ENCODE data around the gene PERP. TPM values are rescaled to one million over a fixed set of nuclear protein-coding genes. Genes with fewer than 3 reads are reported as not detected.
"Not testable (repeated sequence)": the region's sequence is repeated elsewhere in the genome, so short reads cannot be mapped to it uniquely, and the experiment has no call there.

PERP gene
- total RNA-seq, 1 experiment from 2014 or later, result 9.1 TPM

DNA sequence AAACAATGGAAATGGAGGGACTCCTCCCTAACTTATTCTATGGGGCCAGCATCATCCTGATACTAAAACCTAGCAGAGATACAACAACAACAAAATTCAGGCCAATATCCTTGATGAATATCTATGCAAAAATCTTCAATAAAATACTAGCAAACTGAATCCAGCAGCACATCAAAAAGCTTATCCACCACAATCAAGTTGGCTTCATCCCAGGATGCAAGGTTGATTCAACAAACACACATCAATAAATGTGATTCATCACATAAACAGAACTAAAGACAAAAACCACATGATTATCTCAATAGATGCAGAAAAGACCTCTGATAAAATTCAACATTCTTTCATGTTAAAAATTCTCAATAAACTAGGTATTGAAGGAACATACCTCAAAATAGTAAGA lies 27.7 kb downstream of the PERP start:
- DNase-seq (ENCODE audit: low spot score); in situ Hi-C loops (cut with HindIII; ENCODE audit: low sequenced_read_pairs): not testable (repeated sequence)

DNA sequence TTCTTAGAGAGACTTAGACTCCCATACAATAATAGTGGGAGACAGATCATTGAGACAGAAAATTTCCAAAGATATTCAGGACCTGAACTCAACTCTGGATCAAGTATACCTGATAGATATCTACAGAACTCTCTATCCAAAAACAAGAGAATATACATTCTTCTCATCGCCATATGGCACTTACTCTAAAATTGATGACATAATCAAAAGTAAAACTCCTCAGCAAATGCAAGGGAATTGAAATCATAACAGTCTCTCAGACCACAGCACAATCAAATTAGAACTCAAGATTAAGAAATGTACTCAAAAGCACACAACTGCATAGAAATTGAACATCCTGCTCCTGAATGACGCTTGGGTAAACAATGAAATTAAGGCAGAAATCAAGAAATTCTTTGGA lies 28.7 kb downstream of the PERP start:
- no peak for DNase-seq (ENCODE audit: low spot score)
- in situ Hi-C loops (cut with HindIII; ENCODE audit: low sequenced_read_pairs), result no loop called here

DNA sequence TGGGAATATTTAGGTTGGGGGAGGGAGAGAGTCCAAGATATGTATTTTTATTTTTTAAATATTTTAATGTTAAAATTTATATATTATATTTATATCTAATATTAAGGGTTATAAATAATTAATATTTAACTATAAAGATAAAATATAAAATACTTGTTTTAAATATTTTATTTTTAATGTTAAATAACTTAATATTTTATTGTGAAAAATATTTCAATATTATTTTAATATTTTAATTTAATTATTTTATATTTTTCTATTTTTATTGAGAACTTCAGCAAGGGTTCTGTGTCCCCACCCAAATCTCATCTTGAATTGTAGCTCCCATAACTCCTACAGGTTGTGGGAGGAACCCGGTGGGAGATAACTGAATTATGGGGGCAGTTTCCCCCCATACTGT lies 34.0 kb downstream of the PERP start:
- no peak for DNase-seq (ENCODE audit: low spot score)

DNA sequence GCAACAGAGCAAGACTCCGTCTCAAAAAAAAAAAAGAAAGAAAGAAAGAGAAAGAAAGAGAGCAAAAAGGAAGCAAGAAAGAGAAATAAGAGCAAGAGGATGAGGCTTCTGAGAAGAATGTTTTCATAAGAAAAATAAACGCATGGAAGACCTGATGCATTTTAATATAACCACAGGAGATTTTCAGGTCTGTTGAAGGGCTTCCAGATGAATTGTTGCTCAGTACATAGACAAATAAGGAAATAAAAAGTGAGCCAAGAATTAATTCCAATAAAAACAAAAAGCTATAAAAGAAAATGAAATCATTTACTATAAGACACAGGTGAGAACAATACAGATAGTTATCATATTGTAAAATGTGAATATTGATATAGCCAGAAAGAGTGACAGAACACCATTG lies 43.5 kb downstream of the PERP start:
- in situ Hi-C loops (cut with HindIII; ENCODE audit: low sequenced_read_pairs), result no loop called here
- DNase-seq (ENCODE audit: low spot score), result no peak

More for the DNA sequence above, 34.0 kb downstream of the PERP start:
- in situ Hi-C loops (cut with HindIII; ENCODE audit: low sequenced_read_pairs), result no loop called here

DNA sequence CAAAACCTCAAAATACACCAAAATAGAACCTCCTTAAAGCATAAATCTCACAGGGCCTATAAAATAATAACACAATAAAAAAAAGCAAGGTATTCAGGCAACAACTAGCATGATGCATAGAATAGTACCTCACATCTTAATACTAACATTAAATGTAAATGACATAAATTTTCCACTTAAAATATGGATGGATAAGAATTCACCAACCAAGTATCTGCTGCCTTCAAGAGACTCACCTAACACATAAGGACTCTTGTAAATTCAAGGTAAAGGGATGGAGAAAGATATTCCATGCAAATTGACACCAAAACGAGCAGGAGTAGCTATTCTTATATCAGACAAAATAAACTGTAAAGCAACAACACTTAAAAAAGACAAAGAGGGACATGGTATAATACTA lies 52.2 kb downstream of the PERP start:
- in situ Hi-C loops (cut with HindIII; ENCODE audit: low sequenced_read_pairs), result no loop called here
- DNase-seq (ENCODE audit: low spot score), result no peak

DNA sequence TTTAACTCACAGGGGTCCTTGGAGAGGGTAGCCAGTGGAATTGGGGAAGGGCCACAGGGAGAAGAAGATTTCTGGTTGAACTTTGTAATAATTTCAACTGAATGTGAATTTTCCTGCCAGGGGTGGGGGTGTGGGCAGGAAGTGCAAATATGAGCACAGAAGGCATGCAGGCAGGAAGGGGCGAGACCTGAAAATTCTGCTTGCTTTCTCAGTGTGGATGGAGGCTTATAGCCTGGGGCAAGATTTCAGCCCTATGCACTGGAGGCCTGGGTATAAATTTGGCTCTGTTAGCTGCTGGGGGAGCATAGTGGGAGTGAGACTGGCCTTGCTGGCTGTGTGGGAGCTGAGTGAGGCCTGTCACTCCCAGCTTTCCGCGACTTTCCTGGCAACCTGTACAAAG lies 54.4 kb downstream of the PERP start:
- no peak for DNase-seq (ENCODE audit: low spot score)
- in situ Hi-C loops (cut with HindIII; ENCODE audit: low sequenced_read_pairs), result no loop called here

DNA sequence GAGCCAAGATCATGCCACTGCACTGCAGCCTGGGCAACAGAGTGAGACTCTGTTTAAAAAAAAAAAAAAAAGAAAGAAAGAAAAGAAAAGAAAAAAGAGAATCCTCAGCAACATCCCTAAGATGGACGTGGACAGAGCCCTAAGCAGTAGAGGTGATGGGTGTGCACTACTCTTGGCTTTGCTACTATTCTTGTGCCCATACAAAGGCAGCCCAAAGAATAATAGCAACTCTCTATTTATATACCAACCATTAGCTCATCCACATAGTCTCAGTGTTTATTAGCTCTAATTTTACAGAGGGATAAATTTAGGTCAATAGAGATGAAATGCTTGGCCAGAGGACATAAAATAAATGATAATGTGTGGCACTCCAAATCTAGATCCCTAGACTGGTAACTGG lies 62.2 kb downstream of the PERP start:
- in situ Hi-C loops (cut with HindIII; ENCODE audit: low sequenced_read_pairs), result no loop called here

DNA sequence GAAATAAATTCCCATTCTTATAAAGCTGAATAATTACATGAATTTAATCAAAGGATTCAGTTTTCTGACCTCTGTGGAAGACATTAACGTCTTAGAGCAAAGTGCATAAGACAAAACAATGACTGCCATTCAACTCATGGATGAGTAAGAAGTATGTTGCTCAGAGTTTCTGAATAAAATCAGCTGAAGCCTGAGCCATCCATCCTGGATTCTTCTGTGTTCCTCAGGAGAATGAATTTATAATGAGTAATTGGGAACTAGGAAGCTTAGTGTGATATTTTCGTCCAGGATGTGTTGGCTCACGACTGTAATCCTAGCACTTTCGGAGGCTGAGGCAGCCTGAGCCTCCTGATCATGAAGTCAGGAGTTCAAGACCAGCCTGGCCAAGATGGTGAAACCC lies 62.8 kb downstream of the PERP start:
- in situ Hi-C loops (cut with HindIII; ENCODE audit: low sequenced_read_pairs), result no loop called here
- DNase-seq (ENCODE audit: low spot score), result no peak

More for the DNA sequence above, 62.2 kb downstream of the PERP start:
- no peak for DNase-seq (ENCODE audit: low spot score)

Other genes with a start within 250 kb of the PERP start
- gene TNFAIP3, start 240.2 kb downstream of the PERP start, total RNA-seq (2014; rRNA removed; shearing (Covaris generic)), result 0.75 and 2.2 TPM in 2 replicates
- not detected in 2 replicates for gene ARFGEF3, start 54.5 kb upstream of the PERP start, total RNA-seq (2014; rRNA removed; shearing (Covaris generic))
- gene PBOV1, start 111.1 kb upstream of the PERP start, total RNA-seq (2014; rRNA removed; shearing (Covaris generic)), result not detected in 2 replicates

Measured in G401 (cell line).